Renal cortex interstitium (tissue), 11 donors: ENCODE data around the gene SYNJ2. TPM values are rescaled to one million over a fixed set of nuclear protein-coding genes. Genes with fewer than 3 reads are reported as not detected.
A peak's percentile ranks its signal among the peaks of the same experiment; 100 is the strongest.

Source experiments
- DNase-seq, 11 donors: peaks; one replicate each; pipeline ENCODE4 v3.0.0-alpha.2; 2013; ENCODE audit warnings: low read depth in 9 of 11, low spot score in 4 of 11; ENCODE audit errors: extremely low read depth in 1 of 11
- polyA plus RNA-seq, 3 donors: library from polyadenylated mRNA; unstranded; fragments of 120-200 nt; gene quantifications; one replicate each; pipeline ENCODE4 v1.2.1, GENCODE V29; 2013; ENCODE audit not compliant: insufficient read length in 3 of 3

The SYNJ2 gene
- polyA plus RNA-seq, 3 donors, result 11.0 to 11.5 (median 11.4) TPM

- no peak for DNase-seq
These were observed 80.2 kb downstream of the SYNJ2 start for GRCh38 chr6:158061709-158062461.

- DNase-seq, result no peak
These were observed 82.1 kb downstream of the SYNJ2 start for GRCh38 chr6:158063736-158064135.

- DNase-seq, result no peak
These were observed 83.1 kb downstream of the SYNJ2 start for GRCh38 chr6:158064725-158065251.

GRCh38 chr6:158066136-158066781 lies 84.6 kb downstream of the SYNJ2 start:
- DNase-seq, result no peak

- no peak for DNase-seq
These were observed 85.9 kb downstream of the SYNJ2 start for GRCh38 chr6:158067436-158068015.

- DNase-seq, result no peak
These were observed 86.7 kb downstream of the SYNJ2 start for GRCh38 chr6:158068156-158068892.

- no peak for DNase-seq
These were observed 87.5 kb downstream of the SYNJ2 start for GRCh38 chr6:158068893-158069799.

GRCh38 chr6:158069800-158070195 lies 88.1 kb downstream of the SYNJ2 start:
- no peak for DNase-seq

GRCh38 chr6:158070513-158070912 lies 88.8 kb downstream of the SYNJ2 start:
- no peak for DNase-seq

GRCh38 chr6:158071121-158072082 lies 89.7 kb downstream of the SYNJ2 start:
- no peak for DNase-seq

GRCh38 chr6:158072083-158072721 lies 90.5 kb downstream of the SYNJ2 start:
- peak in 7 of 11 donors; percentile 38 to 68 (median 53) for DNase-seq

- DNase-seq, result no peak
These were observed 92.1 kb downstream of the SYNJ2 start for GRCh38 chr6:158073776-158074175.

GRCh38 chr6:158076548-158076947 lies 94.9 kb downstream of the SYNJ2 start:
- DNase-seq, result no peak

- no peak for DNase-seq
These were observed 96.0 kb downstream of the SYNJ2 start for GRCh38 chr6:158077676-158078075.

GRCh38 chr6:158078320-158078719 lies 96.7 kb downstream of the SYNJ2 start:
- no peak for DNase-seq

GRCh38 chr6:158080849-158081656 lies 99.4 kb downstream of the SYNJ2 start:
- no peak for DNase-seq
